ENCODE measurements around the gene CCDC12.

CCDC12 gene

GRCh38 chr3:46935168-46935858 lies 41.2 kb downstream of the CCDC12 start:
- DNase-seq, result no peak

GRCh38 chr3:46934498-46935167 lies 41.9 kb downstream of the CCDC12 start:
- no peak for DNase-seq

- DNase-seq, result no peak
Measured at GRCh38 chr3:46934072-46934471, 42.5 kb downstream of the CCDC12 start.

GRCh38 chr3:46933261-46933660 lies 43.3 kb downstream of the CCDC12 start:
- DNase-seq, result no peak

GRCh38 chr3:46932455-46933225 lies 43.9 kb downstream of the CCDC12 start:
- no peak for DNase-seq

- peak; percentile 29 for DNase-seq
Measured at GRCh38 chr3:46931631-46932331, 44.8 kb downstream of the CCDC12 start.

- no peak for DNase-seq
Measured at GRCh38 chr3:46930945-46931403, 45.6 kb downstream of the CCDC12 start.

- DNase-seq, result no peak
Measured at GRCh38 chr3:46930166-46930944, 46.2 kb downstream of the CCDC12 start.

- DNase-seq, result no peak
Measured at GRCh38 chr3:46929324-46929723, 47.2 kb downstream of the CCDC12 start.

GRCh38 chr3:46928282-46928681 lies 48.3 kb downstream of the CCDC12 start:
- DNase-seq, result no peak

- DNase-seq, result no peak
Measured at GRCh38 chr3:46927718-46928073, 48.8 kb downstream of the CCDC12 start.

- no peak for DNase-seq
Measured at GRCh38 chr3:46926871-46927717, 49.5 kb downstream of the CCDC12 start.

- DNase-seq, result no peak
Measured at GRCh38 chr3:46926447-46926846, 50.1 kb downstream of the CCDC12 start.

GRCh38 chr3:46926039-46926438 lies 50.5 kb downstream of the CCDC12 start:
- DNase-seq, result no peak

GRCh38 chr3:46925585-46925934 lies 51.0 kb downstream of the CCDC12 start:
- no peak for DNase-seq

GRCh38 chr3:46924921-46925584 lies 51.5 kb downstream of the CCDC12 start:
- DNase-seq, result no peak

GRCh38 chr3:46923559-46924350 lies 52.8 kb downstream of the CCDC12 start:
- DNase-seq, result no peak

- no peak for DNase-seq
Measured at GRCh38 chr3:46922871-46923558, 53.5 kb downstream of the CCDC12 start.

GRCh38 chr3:46922426-46922825 lies 54.1 kb downstream of the CCDC12 start:
- DNase-seq, result no peak

GRCh38 chr3:46921871-46922271 lies 54.7 kb downstream of the CCDC12 start:
- no peak for DNase-seq

Data from DMS153 (cell line).